ENCODE data around the gene SECISBP2L.

DNA sequence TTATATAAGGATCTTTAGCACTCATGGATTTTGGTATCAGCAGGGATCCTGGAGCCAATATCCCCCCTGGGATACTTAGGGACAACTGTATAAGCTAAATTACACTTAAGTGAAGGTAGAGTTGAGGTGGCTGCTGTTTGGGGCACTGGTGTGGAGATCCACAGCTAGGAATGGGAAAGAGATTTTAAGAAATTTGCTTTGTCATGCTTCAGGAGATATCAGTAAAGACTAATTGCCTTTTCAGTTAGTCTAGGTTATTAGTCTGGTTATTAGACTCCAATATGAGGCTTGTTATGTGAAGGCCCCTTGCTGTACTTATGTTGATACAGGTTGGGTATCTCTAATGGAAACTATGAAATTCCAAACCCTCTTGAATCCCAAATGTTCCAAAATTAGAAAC lies 1.2 kb upstream of the SECISBP2L start:
- TF ChIP-seq, protein P1, sequence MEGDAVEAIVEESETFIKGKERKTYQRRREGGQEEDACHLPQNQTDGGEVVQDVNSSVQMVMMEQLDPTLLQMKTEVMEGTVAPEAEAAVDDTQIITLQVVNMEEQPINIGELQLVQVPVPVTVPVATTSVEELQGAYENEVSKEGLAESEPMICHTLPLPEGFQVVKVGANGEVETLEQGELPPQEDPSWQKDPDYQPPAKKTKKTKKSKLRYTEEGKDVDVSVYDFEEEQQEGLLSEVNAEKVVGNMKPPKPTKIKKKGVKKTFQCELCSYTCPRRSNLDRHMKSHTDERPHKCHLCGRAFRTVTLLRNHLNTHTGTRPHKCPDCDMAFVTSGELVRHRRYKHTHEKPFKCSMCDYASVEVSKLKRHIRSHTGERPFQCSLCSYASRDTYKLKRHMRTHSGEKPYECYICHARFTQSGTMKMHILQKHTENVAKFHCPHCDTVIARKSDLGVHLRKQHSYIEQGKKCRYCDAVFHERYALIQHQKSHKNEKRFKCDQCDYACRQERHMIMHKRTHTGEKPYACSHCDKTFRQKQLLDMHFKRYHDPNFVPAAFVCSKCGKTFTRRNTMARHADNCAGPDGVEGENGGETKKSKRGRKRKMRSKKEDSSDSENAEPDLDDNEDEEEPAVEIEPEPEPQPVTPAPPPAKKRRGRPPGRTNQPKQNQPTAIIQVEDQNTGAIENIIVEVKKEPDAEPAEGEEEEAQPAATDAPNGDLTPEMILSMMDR (IDR thresholded peaks at IDR 0.05; ENCODE audit: insufficient read depth, low read length, poor library complexity, severe bottlenecking): no peak
- TF ChIP-seq EZH2phosphoT487 (conservative IDR thresholded peaks at IDR 0.05; ENCODE audit: low read length): no peak
